T-cell (primary cell): ENCODE data around the gene RPTOR. TPM values are rescaled to one million over a fixed set of nuclear protein-coding genes. Genes with fewer than 3 reads are reported as not detected.

Experiments used
- ATAC-seq, 4 experiments: fragments of 200-7000 bp in 3 of 4; fragments of 150-1000 bp in 1 of 4; cut with Tn5 transposase; replicated peaks in 1 of 4; 1 replicate in 3 of 4; 2 replicates in 1 of 4; pipeline ENCODE4 v1.10.0; 2021; ENCODE audit warnings: moderate library complexity in 3 of 4, mild to moderate bottlenecking in 2 of 4, moderate number of reproducible peaks in 1 of 4
- CTCF ChIA-PET, 2 donors: fragments of 300-600 bp; sonication (Branson Sonifier 250); formaldehyde crosslinking; loops; one replicate each; lab custom pipeline; 2022; ENCODE audit warnings: antibody characterized with exemption in 2 of 2; lab: Charles Lee
- POLR2A ChIA-PET, 2 donors: fragments of 300-600 bp; sonication (Branson Sonifier 250); formaldehyde crosslinking; loops; one replicate each; lab custom pipeline; 2022; ENCODE audit warnings: antibody characterized with exemption in 2 of 2; lab: Charles Lee
- DNase-seq, 35 experiments: peaks; one replicate each; pipeline versions ENCODE4 v3.0.0 to v3.0.0-alpha.2; 2013 to 2023
- H3K27ac ChIP-seq: one replicate; pipeline ENCODE4 v1.5.1; 2013; ENCODE audit warnings: low read length
- H3K27me3 ChIP-seq, 2 experiments: replicated peaks in 1 of 2; 1 replicate in 1 of 2; 2 replicates in 1 of 2; pipeline versions ENCODE4 v1.6.1 to v1.7.0; 2013; ENCODE audit warnings: low read length in 1 of 2, mixed read lengths in 1 of 2; ENCODE audit not compliant: control insufficient read depth in 2 of 2, insufficient read depth in 2 of 2; ENCODE audit errors: extremely low read depth in 1 of 2
- H3K36me3 ChIP-seq, 2 donors: 1 replicate in 1 of 2; 2 replicates in 1 of 2; pipeline versions ENCODE4 v1.6.1 to v1.7.0; 2013; ENCODE audit warnings: low read length in 1 of 2; ENCODE audit not compliant: control insufficient read depth in 2 of 2, insufficient read depth in 1 of 2; ENCODE audit errors: extremely low read depth in 1 of 2
- H3K4me1 ChIP-seq, 2 experiments: 1 replicate in 1 of 2; 2 replicates in 1 of 2; pipeline versions ENCODE4 v1.6.1 to v1.7.0; 2013; ENCODE audit warnings: low read length in 2 of 2, mixed read lengths in 1 of 2; ENCODE audit not compliant: insufficient read depth in 2 of 2, control insufficient read depth in 1 of 2; ENCODE audit errors: extremely low read depth in 1 of 2
- H3K4me3 ChIP-seq, 2 donors: 1 replicate in 1 of 2; 2 replicates in 1 of 2; pipeline versions ENCODE4 v1.5.1 to v1.7.0; 2013; ENCODE audit warnings: mild to moderate bottlenecking in 2 of 2, low read length in 1 of 2, moderate library complexity in 1 of 2; ENCODE audit not compliant: control insufficient read depth in 1 of 2; ENCODE audit errors: extremely low read depth in 1 of 2
- H3K9me3 ChIP-seq: 2 replicates; pipeline ENCODE4 v1.7.0; 2013
- H3K27ac Mint-ChIP-seq, 2 donors: one replicate each; pipeline ENCODE4 v1.8.0; 2020 to 2021; ENCODE audit warnings: mild to moderate bottlenecking in 2 of 2, mixed read lengths in 2 of 2
- H3K27me3 Mint-ChIP-seq, 2 donors: one replicate each; pipeline ENCODE4 v1.8.0; 2021 to 2022; ENCODE audit warnings: mixed read lengths in 2 of 2
- H3K36me3 Mint-ChIP-seq: one replicate; pipeline ENCODE4 v1.8.0; 2021; ENCODE audit warnings: mixed read lengths
- H3K4me1 Mint-ChIP-seq, 3 donors: one replicate each; pipeline ENCODE4 v1.8.0; 2020 to 2022; ENCODE audit warnings: mixed read lengths in 3 of 3, mild to moderate bottlenecking in 1 of 3
- H3K4me3 Mint-ChIP-seq, 3 donors: one replicate each; pipeline ENCODE4 v1.8.0; 2020 to 2022; ENCODE audit warnings: mild to moderate bottlenecking in 3 of 3, mixed read lengths in 3 of 3, moderate library complexity in 3 of 3
- H3K9me3 Mint-ChIP-seq, 3 donors: one replicate each; pipeline ENCODE4 v1.8.0; 2020 to 2022; ENCODE audit warnings: mixed read lengths in 3 of 3
- WGBS: methylation state at CpG from one replicate; pipeline ENCODE4 v1.1.5; 2013; ENCODE audit warnings: missing lambda C conversion rate; ENCODE audit not compliant: insufficient coverage; 5-methylcytosine and 5-hydroxymethylcytosine counted together
- total RNA-seq, 35 experiments: library from RNA in 6 of 35; stranded (reverse) in 6 of 35; fragments of 120-200 nt in 1 of 35; gene quantifications; one replicate each; pipeline versions ENCODE4 v1.2.1 to v1.2.4 and lab custom pipeline; 2013 to 2026

RPTOR gene
- total RNA-seq, 5 donors from 2014 or later (not counting 1 experiment from before 2014, with no cell fraction given), result 59.4 to 76.8 (median 71.4) TPM

- ChIA-PET POLR2A (no interaction called here), CTCF (interaction anchor here (0.5 to 0.7 kb wide), 3 partner anchors 26 to 559 kb away, joined by 3 to 4 read pairs (median 3); no protein-coding TSS in a partner anchor)
- Mint-ChIP-seq H3K4me1 (peaks cover 60 to 69% (median 63%) of the 10 kb centered on the region in 3 donors), H3K27ac (peak overlapping the region; percentile 71 to 82), H3K27me3 (no peaks in the 10 kb centered on the region), H3K36me3 (peaks cover 12% of the 10 kb centered on the region), H3K4me3 (peak overlapping the region; percentile 13 to 82 (median 46)), H3K9me3 (no peaks in the 10 kb centered on the region)
- Histone ChIP-seq H3K4me1 (peaks cover 21 to 43% of the 10 kb centered on the region in 2 experiments), H3K9me3 (no peaks in the 10 kb centered on the region), H3K27me3 (no peaks in the 10 kb centered on the region), H3K27ac (peak overlapping the region; percentile 24), H3K4me3 (peak overlapping the region in 1 of 2 donors; percentile 35), H3K36me3 (peaks cover 0 to 3% of the 10 kb centered on the region in 2 donors)
- WGBS, result 38% methylated on average over 7 of the region's 12 CpGs
- ATAC-seq, result peak; percentile 45 to 66 (median 65)
- DNase-seq, result peak in 2 of 35 experiments; percentile 19 to 27
Observed at GRCh38 chr17:80871341-80871740, 326.7 kb downstream of the RPTOR start.

- Mint-ChIP-seq H3K36me3 (peaks cover 15% of the 10 kb centered on the region), H3K4me1 (peaks cover 62 to 70% (median 63%) of the 10 kb centered on the region in 3 donors), H3K27me3 (no peaks in the 10 kb centered on the region), H3K4me3 (peak overlapping the region; percentile 13 to 82 (median 46)), H3K27ac (peak overlapping the region; percentile 71 to 82), H3K9me3 (no peaks in the 10 kb centered on the region)
- no peaks in the 10 kb centered on the region for H3K9me3 ChIP-seq
- peaks cover 0 to 3% of the 10 kb centered on the region in 2 donors for H3K36me3 ChIP-seq
- H3K27ac ChIP-seq, result peak overlapping the region; percentile 24
- peak overlapping the region in 1 of 2 donors; percentile 35 for H3K4me3 ChIP-seq
- ChIA-PET POLR2A (no interaction called here), CTCF (interaction anchor here (0.6 to 0.7 kb wide), 3 partner anchors 26 to 32 kb away, joined by 3 read pairs; no protein-coding TSS in a partner anchor)
- DNase-seq (no peak), ATAC-seq (no peak)
- peaks cover 21 to 49% of the 10 kb centered on the region in 2 experiments for H3K4me1 ChIP-seq
- no peaks in the 10 kb centered on the region for H3K27me3 ChIP-seq
- 79% methylated on average over 11 of the region's 14 CpGs for WGBS
Observed at GRCh38 chr17:80872001-80872500, 327.4 kb downstream of the RPTOR start.

- Histone ChIP-seq H3K4me1 (peaks cover 27 to 55% of the 10 kb centered on the region in 2 experiments), H3K9me3 (no peaks in the 10 kb centered on the region), H3K36me3 (peaks cover 0 to 3% of the 10 kb centered on the region in 2 donors), H3K4me3 (peak overlapping the region in 1 of 2 donors; percentile 27), H3K27me3 (no peaks in the 10 kb centered on the region), H3K27ac (peak overlapping the region; percentile 24)
- Mint-ChIP-seq H3K27me3 (no peaks in the 10 kb centered on the region), H3K4me3 (peak overlapping the region in 1 of 3 donors; percentile 82), H3K36me3 (peaks cover 18% of the 10 kb centered on the region), H3K27ac (no peak overlapping the region), H3K9me3 (no peaks in the 10 kb centered on the region), H3K4me1 (peaks cover 63 to 74% (median 68%) of the 10 kb centered on the region in 3 donors)
- 91% methylated on average over 15 of the region's 18 CpGs for WGBS
- ChIA-PET POLR2A (no interaction called here), CTCF (no interaction called here)
- ATAC-seq (no peak), DNase-seq (no peak)
Observed at GRCh38 chr17:80872501-80873306, 328.1 kb downstream of the RPTOR start.

GRCh38 chr17:80873307-80873951 lies 328.8 kb downstream of the RPTOR start:
- peaks cover 65 to 75% (median 67%) of the 10 kb centered on the region in 3 donors for H3K4me1 Mint-ChIP-seq
- POLR2A ChIA-PET, result no interaction called here

GRCh38 chr17:80874866-80875445 lies 330.3 kb downstream of the RPTOR start:
- peak overlapping the region in 1 of 2 donors; percentile 46 for H3K27ac Mint-ChIP-seq

More at GRCh38 chr17:80873307-80873951, 328.8 kb downstream of the RPTOR start:
- Histone ChIP-seq H3K4me3 (no peak overlapping the region), H3K27ac (no peak overlapping the region), H3K36me3 (peaks cover 0 to 3% of the 10 kb centered on the region in 2 donors), H3K4me1 (peaks cover 27 to 63% of the 10 kb centered on the region in 2 experiments), H3K9me3 (no peaks in the 10 kb centered on the region), H3K27me3 (no peaks in the 10 kb centered on the region)
- no peak for DNase-seq
- H3K9me3 Mint-ChIP-seq, result no peaks in the 10 kb centered on the region
- H3K4me3 Mint-ChIP-seq, result peak overlapping the region in 1 of 3 donors; percentile 82
- peaks cover 18% of the 10 kb centered on the region for H3K36me3 Mint-ChIP-seq
- CTCF ChIA-PET, result no interaction called here
- WGBS, result 94% methylated on average over 11 of the region's 14 CpGs
- ATAC-seq, result no peak
- peak overlapping the region in 1 of 2 donors; percentile 5 for H3K27ac Mint-ChIP-seq
- H3K27me3 Mint-ChIP-seq, result no peaks in the 10 kb centered on the region

More at GRCh38 chr17:80874866-80875445, 330.3 kb downstream of the RPTOR start:
- Histone ChIP-seq H3K4me1 (peaks cover 27 to 76% of the 10 kb centered on the region in 2 experiments), H3K4me3 (no peak overlapping the region), H3K27me3 (no peaks in the 10 kb centered on the region), H3K9me3 (no peaks in the 10 kb centered on the region), H3K36me3 (peaks cover 0 to 8% of the 10 kb centered on the region in 2 donors), H3K27ac (no peak overlapping the region)
- Mint-ChIP-seq H3K27me3 (no peaks in the 10 kb centered on the region), H3K4me1 (peaks cover 56 to 73% (median 62%) of the 10 kb centered on the region in 3 donors), H3K4me3 (peak overlapping the region in 1 of 3 donors; percentile 8), H3K36me3 (peaks cover 18% of the 10 kb centered on the region), H3K9me3 (no peaks in the 10 kb centered on the region)
- ATAC-seq, result no peak
- WGBS, result 93% methylated on average over 5 of the region's 19 CpGs
- ChIA-PET POLR2A (no interaction called here), CTCF (no interaction called here)
- no peak for DNase-seq
